Cardiac septum (tissue), 1 donor: Measurements from ENCODE around the gene HSDL1. TPM values are rescaled to one million over a fixed set of nuclear protein-coding genes. Genes with fewer than 3 reads are reported as not detected.

Experiments used
- DNase-seq: peaks from one replicate; pipeline ENCODE4 v3.0.0-alpha.2; 2020; ENCODE audit warnings: low spot score
- intact Hi-C: fragments of 100-400 bp; cut with DNase I; formaldehyde crosslinking; loops from one replicate; pipeline ENCODE4 v1.14.0; 2022
- long read RNA-seq: library from polyadenylated mRNA; unstranded; transcript quantifications from one replicate; pipeline ENCODE4 v2.0.0, GENCODE V29; 2021
- total RNA-seq: library from RNA; stranded (reverse); fragmentation: NEBNext Ultra II Directional; extraction: Animal tissue kit (Norgen Biotek cat#: 25700); gene quantifications from one replicate; pipeline ENCODE4 v1.2.1, GENCODE V29; 2021
- donor health status: DM: no; HTN: no; CAD: no.

Gene HSDL1
- 17.4 TPM for total RNA-seq
- long read RNA-seq, transcript HSDL1-201 (6 exons, 3,519 nt): major isoform, 17 of 22 reads
- long read RNA-seq, partial matches to known transcripts: 3 of 22 reads
- long read RNA-seq, other reads (novel, unspliced or antisense): 2 of 22 reads

DNA sequence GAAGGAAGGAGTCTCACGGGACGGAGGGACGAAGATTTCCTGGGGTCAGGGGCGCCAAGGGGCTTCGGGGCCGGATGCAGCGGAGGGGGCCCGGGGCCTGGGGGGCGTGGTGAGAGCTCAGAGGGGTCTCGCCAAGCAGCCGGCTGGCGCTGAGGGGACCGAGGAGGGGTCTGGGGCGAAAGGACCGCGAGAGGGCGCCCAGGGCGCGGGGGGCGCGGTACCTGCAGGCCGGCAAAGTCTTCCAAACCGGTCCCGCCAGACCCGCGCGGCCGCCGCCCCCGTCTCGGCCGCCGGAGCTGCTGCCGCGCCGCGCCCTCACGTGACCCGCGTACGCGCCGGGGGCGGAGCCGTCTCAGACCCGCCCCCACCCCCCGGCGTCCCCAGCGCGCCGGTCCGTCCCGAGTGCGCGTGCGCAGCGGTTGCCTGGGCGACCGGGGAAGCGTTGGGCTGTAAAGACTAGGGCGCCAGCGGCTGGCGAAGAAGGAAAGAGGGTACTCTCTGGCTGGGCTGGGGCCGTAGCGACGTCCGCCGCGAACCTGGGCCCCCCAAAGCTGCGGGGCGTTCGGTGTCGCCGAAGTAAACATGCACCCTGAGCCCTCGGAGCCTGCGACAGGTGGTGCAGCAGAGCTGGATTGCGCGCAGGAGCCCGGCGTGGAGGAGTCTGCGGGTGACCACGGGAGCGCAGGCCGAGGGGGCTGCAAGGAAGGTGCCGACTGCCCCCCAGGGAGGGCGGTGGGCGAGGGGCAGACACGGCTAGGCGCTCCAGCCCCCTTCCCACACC lies at the start of gene HSDL1, which contains the start of gene DNAAF1:
TSS of gene HSDL1 (minus strand) at position 319 of the 781 bp plus-strand sequence. CDS start 13,856 bp downstream, outside the sequence.
TSS of gene DNAAF1 (plus strand) at position 450 of the 781 bp plus-strand sequence. CDS start at position 583, 133 bp downstream.
- intact Hi-C loops: loop anchor here (2.0 to 5.0 kb wide), 2 partner anchors 28 to 37 kb away; partner anchors contain the start of gene MBTPS1
- DNase-seq: peak; percentile 95

DNA sequence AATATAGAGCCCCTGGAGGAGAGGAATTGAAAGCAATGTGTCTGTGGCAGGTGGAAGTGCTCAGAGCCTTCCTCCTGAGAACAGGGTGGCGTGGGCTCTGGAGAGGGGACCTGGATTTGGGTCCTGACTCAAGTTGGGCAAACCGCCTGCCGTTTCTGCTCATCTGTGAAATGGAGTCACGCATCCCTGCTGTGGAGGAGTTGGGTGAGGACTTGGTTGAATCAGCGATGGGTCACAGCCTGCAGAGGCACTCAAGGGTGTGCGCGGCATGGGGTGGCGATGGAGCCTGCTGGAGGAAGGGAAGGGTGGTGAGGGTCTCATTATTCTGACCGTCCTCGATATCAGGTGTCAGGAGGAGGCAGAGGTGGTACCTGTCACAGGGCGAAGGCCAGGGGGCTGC lies 49.0 kb upstream of the HSDL1 start:
- intact Hi-C loops: no loop called here

DNA sequence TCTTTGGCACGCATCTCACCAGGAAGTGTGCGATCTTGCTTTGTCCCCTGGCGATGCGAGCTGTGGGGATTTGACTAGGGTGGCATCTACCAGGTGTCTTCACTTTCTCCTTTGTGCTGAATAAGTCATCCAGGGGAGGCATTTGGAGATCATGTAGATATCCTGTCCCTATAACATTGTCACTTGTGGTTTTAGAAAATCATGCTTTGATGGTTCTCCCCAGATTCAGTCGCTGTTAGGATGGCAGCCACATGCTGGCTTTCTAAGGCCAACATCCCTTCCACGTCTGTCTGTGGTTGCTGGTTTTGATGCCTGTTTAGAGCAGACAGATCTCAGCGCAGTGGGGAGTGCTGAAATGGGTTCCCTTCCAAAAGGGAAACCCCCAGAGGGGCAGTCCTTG lies 48.5 kb upstream of the HSDL1 start:
- no peak for DNase-seq
- intact Hi-C loops: no loop called here

More for the DNA sequence above, 49.0 kb upstream of the HSDL1 start:
- no peak for DNase-seq

DNA sequence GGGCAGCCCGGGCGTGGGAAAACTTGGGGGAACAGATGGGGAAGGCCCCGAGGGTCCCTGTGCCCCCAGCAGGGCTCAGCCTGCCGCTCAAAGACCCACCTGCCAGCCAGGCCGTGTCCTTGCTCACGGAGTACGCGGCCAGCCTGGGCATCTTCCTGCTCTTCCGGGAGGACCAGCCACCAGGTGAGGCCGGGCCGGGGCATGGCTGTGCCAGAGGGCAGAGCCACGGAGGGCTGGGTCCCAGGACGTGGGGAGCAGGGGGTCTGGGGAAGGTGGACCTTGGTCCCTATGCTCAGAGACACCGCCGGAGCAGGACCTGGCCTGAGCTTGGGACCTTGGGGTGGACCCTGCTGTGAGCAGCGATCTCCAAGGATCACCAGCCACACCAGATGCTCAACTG lies 46.5 kb upstream of the HSDL1 start:
- no peak for DNase-seq
- intact Hi-C loops: no loop called here

DNA sequence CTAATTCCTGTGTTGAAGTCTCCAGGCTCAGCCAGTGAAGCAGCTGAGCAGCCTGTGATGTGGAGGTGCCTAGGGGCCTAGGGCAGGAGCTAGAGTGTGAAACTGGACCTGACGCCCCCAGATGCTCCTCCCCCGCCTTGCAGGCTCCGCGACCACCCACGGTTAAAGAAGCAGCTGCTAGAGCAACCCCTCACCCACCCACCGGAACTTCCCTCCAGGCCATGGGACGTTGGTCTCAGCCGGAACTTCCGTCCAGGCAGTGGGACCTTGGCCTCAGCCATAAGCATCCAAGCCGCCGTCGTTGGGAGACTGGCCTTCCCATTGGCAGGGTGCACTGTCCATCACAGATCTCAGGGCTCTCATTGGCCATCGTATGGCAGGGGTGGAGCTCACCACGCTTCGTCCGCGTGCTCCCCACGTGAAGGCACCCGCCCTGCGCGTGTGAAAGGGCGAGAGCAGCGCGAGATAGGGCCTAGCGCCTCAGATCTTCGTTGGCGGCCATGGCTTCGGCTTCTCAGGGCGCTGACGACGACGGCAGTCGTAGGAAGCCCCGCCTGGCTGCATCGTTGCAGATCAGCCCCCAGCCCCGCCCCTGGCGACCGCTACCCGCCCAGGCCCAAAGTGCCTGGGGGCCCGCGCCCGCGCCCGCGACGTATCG lies 45.9 kb upstream of the HSDL1 start, which contains the start of gene ADAD2:
TSS of gene ADAD2 (plus strand) at position 427 of the 658 bp plus-strand sequence. CDS start at position 501, 74 bp downstream.
- DNase-seq: no peak
- intact Hi-C loops: no loop called here

DNA sequence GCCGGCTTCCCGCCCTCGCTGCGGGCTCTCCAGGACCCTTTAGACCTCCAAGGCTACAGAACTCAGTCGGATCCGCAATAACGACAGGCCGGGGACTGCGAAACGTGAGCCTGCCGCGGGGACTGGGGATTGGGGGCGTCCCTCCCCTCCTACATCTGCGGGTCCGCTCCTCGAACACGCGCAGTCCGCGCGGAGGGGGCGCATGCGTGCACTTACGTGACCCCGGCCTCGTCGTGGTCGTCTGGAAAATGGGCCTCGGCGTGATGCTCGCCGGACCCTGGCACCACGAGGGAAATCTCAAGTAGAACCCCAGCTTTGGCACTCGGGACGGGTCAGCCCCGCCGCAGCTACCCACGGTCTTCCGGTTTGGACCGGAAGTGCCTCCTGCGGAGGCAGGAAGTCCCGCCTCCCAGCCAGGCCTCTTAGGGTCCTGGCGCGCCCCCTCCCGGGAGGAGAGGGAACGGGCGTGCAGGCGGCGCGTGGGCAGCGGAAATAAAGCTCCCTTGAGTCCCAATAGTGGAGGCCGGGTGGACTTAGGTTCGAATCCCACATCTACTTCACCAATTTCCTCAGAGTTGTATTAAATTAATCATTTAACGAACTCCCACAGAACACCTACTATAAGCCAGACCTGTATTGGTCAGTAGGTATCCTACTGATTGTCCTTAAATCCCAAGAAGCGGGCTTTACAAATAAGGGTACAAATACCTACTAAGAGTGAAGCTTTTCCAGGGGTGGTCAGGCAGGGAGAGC lies 41.9 kb upstream of the HSDL1 start, which contains the start of gene TAF1C:
TSS of gene TAF1C (minus strand) at position 373 of the 753 bp plus-strand sequence. CDS start 2,069 bp downstream, outside the sequence.
- DNase-seq: peak; percentile 95
- intact Hi-C loops: loop anchor here (2.0 to 10.0 kb wide), 3 partner anchors 100 to 298 kb away; partner anchors contain the start of gene NECAB2

DNA sequence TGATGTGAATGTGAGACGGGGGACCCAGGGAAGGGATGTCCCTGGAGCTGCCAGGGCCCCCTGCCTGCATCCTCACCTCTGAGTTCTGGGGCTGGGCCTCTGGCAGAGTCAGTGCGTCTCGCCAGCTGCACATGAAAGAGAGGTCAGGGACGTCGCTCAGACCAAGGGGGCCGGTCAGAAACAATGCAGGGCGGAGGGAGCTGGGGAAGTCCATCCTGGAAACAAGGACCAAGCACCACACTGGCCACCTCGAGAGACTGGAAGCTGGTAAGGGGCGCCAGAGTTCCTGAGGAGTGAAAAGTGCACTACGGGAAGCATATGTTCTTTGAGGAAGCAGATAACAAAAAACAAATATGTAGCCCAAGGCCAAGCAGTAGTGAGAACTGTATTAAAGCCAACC lies 39.8 kb upstream of the HSDL1 start:
- intact Hi-C loops: loop anchor here (5.0 to 10.0 kb wide), 4 partner anchors 37 to 300 kb away; partner anchors contain the start of genes DNAAF1, HSDL1 and NECAB2
- no peak for DNase-seq

DNA sequence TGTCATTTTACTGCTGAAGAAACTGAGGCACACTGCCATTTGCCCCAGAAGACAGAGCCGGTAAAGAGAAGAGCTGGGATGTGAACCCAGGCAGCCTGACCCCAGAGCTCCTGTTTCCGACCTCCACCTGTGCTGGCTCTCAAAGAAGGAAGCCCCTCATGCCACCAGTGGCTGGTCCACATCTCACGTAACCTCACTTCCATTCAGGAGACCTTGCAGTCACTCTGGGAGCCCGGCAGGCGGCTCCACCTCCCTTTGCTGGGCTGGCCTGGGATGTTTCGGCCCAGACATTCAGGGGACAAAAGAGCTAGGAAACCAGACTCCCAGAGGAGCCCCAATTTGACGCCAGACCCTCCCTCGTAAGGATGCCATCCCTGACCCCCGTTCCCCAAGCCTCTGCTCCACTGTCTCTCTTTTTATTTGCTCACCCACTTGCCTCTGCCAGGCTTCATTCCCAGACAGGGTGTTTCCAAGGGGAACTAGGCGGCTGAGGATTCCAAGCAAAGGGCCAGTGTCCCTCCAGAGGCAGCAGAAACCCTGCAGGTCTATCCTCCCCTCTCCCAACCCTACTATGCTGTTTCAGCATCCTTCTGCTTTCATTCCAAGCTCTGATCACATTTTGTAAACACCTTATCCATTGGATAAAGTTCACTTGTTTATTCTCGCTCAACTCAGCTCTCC lies 39.1 kb upstream of the HSDL1 start:
- DNase-seq: no peak
- intact Hi-C loops: loop anchor here (5.0 to 10.0 kb wide), 3 partner anchors 37 to 301 kb away; partner anchors contain the start of genes DNAAF1 and HSDL1

DNA sequence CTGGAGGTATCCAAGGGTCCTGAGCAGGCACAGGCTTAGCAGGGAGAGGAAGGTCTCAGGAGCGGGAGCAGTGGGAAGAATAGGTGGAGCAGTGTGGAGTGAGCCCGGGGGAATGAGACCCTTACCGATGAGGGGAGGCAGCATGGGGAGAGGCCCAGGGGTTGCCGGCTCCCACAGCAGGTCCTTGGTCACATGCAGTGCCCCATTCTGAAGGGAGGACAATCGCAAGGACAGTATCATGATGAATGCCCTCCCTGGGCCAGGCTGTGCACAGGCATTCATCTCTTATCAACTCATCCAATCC lies 38.5 kb upstream of the HSDL1 start:
- intact Hi-C loops: loop anchor here (5.0 to 10.0 kb wide), 3 partner anchors 36 to 301 kb away; partner anchors contain the start of genes DNAAF1 and HSDL1
- no peak for DNase-seq

DNA sequence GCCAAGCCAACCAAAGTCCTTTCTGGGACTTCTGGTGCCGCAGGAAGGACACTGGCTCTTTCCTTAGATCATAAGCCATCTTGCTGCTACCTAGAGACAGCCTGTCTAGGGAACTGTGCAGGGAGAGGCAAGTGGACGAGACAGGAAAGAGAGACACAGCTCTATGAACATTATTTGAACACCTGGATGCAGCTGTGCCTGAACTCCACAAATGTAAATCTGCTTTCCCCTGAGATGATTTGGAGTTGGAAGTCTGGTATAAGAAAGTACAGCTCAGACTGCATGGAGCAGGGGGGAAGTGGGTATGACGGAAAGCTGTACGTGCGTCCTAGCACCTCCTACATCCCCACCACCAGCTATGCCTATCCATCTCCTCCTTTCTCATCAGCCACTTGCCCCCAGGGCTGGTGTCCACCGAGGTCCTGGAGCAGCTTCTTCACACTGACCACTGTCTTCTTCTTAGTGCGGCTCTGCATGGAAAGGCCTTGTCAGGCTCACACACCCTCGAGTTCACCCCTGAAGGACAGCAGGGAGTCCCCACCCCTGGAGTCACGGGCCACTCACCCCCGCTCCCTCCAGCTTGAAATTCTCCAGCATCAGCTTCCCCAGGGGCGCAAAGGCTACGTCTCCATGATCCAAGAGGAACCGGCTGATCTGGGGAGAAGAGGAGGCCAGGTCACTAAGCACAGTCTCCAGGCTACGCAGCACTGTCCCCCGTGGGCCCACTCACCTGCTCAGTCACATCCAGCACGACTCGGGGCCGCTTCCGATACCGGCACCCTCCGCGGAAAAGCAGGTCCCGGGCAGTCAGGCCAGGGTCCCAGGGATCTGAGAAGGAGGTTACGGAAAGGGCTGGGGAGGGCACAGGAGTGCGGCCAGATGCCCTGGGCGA lies 37.9 kb upstream of the HSDL1 start:
- DNase-seq: no peak
- intact Hi-C loops: loop anchor here (5.0 to 10.0 kb wide), 3 partner anchors 36 to 302 kb away; partner anchors contain the start of genes DNAAF1 and HSDL1

DNA sequence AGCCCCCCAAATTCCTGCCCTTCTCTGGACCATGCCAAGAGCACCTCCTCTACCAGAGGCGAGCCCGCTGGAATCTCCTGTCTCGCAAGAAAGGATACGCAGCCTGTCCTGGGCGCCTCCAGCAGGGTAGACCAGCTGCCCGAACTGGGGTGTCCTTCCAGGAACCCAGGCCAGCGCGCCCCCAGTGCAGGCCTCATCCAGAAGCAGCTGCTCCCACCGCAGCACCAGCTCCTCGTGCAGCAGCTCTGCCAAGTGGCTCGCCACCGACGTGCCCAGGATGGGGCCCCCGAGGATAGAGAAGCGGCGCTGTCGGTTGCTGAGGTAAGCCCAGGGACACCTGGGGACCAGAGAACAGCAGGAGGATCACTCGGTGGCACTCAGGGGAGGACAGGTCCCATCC lies 37.1 kb upstream of the HSDL1 start:
- peak; percentile 67 for DNase-seq

DNA sequence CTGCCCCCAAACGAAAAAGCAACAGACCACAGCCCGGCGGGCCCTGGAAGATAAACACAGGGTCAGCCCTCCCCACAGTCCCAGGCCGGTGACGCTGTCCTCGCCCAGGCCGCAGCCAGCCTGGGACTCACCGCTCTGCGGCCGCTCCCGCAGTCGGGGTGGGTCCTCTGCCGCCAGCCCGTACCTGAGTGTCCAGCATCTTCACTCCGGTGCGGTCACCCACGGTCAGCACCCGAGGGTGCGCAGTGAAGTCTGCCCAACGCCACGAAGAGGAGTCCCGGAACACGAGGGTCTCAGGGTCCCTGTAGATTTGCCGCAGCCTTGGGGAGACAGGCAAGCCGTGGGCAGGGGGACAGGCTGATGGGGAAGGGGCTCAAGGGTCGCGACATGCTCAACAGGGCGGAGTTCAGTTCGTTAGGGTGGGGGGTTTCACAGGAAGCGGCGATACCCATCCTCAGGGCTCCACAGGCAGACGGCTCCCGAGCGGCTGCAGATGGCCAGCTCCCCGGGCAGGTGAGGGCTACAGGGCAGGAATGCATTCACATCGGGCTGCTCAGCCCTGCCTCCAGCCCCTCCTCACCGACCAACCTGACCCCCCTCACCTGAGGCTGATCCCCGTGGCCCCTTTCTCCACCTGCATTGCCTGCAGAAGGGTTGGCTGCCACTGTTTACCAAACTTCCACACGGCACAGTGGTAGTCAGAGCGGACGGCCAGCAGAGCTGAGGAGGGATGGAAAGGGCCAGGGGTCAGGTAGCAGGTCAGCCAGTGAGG lies 36.4 kb upstream of the HSDL1 start:
- DNase-seq: peak; percentile 49

More for the DNA sequence above, 37.1 kb upstream of the HSDL1 start:
- intact Hi-C loops: loop anchor here (5.0 to 10.0 kb wide), 3 partner anchors 35 to 303 kb away; partner anchors contain the start of genes DNAAF1 and HSDL1

DNA sequence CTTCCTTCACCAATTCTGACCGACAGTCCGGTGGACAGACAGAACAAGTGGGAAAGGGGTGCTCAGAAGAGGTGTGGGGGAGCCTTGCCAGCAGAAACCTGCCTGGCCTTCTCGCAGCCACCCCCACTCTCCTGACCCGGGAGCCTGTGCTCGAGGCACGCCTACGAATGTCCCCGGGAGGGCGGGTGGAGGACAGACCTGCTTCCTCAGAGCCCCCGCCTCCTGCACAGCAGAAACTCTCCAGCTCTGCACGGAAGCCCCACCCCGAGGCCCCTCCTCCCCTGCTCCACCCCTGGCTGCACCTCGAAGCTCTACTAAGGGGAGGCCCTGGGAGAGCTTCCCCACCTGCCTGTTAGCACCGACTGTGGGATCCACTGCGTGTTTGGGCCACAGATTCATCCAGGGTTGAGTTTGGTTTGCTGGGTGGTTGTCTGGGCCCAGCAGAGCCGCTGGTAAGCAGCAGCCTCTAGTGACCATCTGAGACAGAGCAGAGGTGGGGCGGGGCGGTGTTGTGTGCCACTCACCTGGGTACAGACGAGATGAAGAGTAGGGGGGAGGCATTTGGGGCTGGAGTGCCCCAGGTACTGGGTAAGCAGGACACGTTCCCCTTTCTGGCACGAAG lies 35.7 kb upstream of the HSDL1 start:
- no peak for DNase-seq

More for the DNA sequence above, 36.4 kb upstream of the HSDL1 start:
- intact Hi-C loops: loop anchor here (5.0 to 10.0 kb wide), 3 partner anchors 34 to 303 kb away; partner anchors contain the start of genes DNAAF1 and HSDL1

DNA sequence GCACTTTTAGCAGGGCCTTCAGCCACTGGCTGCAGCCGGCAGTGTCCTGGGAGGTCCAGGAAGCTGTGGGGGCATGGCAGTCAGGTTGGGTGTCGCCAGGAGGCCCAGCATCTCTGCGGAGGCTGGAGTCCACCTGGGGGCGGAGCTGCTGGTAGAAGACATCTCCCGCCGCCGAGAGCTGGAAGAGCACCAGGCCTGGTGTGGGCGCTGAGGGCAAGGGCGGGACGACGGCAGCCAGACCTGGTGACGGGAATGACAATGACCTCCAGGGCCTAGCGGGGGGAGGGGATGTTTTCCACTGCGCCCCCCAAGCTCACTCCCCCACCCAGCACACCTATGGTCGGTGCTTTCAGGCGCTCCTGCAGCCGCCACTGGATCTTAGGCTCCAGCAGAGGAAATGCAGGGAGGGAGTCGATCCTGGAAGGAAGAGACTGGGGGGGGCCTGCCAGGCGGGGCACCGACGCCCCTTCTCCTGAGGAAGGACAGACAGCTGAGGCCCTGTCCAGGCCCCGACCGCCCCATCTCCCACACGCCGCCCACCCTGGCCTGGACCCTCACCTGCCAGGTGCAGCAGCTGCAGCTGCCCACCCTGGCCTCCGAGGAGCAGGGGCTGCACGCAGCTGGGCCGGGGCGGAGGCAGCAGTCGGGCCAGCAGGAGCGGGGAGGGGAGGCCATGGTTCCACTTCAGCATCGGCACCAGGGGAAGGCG lies 34.8 kb upstream of the HSDL1 start:
- DNase-seq: no peak
- intact Hi-C loops: loop anchor here (5.0 to 10.0 kb wide), 4 partner anchors 32 to 305 kb away; partner anchors contain the start of genes DNAAF1 and HSDL1

More for the DNA sequence above, 35.7 kb upstream of the HSDL1 start:
- intact Hi-C loops: loop anchor here (5.0 to 10.0 kb wide), 3 partner anchors 33 to 304 kb away; partner anchors contain the start of genes DNAAF1 and HSDL1

DNA sequence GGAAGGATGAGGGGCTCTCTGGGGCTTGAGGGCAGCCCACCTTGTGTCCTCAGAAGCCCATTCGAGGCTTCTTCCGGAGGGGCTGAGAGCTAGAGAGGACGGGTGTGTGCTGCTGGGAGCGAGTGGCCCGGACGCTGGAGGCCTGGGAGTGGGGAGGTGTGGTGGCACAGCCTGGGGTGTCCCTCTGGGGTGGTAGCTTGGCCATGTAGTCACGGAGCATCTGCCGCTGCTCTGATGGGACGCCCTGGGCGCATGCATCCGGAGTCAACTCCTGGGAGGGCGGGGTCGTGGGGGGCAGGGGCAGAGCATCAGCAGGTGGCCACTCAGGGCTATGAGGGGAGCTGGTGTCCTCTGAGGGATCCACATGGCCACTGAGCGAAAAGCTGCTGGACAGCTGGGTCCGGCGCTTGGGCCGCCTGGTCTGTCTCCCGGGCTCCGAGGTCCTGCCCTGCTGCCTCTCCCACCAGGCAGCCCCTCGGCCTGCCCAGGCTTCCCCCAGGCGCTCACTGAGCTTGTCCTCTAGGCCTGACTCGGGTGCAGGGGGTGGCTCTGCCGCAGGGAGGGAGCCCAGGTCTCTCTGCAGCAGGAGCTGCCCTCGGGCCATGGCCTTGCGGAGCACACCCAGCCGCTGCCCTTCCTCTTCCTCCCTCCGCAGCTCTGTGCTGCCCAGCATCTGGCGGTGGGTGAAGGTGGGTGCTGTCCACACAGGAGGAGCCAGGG lies 34.1 kb upstream of the HSDL1 start:
- intact Hi-C loops: loop anchor here (5.0 kb wide), 1 partner anchor 222 kb away; no protein-coding TSS in a partner anchor
- DNase-seq: no peak
